ENCODE data around the gene PFKFB3.

DNA sequence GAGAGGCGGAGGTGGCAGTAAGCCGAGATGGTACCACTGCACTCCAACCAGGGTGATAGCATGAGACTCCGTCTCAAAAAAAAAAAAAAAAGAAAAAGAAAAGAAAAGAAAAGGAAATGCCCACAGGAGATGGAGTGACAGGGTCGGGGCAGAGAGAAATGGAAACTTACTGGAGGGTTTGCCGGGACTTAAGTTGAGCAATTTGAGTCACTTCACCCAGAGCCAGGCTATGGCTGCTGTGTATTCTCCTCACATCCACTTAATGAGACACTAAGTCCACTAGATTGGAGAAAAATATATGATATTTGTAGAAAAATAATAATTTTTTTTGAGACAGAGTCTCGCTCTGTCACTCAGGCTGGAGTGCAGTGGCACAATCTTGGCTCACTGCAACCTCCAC, 4.6 kb upstream of the PFKFB3 start:
- TF ChIP-seq POLR2AphosphoS5 (IDR thresholded peaks at IDR 0.05; ENCODE audit: low read depth) (no peak), SPI1 (IDR thresholded peaks at IDR 0.05; ENCODE audit: borderline replicate concordance, low read depth) (no peak), GABPA (IDR thresholded peaks at IDR 0.05; ENCODE audit: low read depth) (no peak)
- TF ChIP-seq, protein P1, sequence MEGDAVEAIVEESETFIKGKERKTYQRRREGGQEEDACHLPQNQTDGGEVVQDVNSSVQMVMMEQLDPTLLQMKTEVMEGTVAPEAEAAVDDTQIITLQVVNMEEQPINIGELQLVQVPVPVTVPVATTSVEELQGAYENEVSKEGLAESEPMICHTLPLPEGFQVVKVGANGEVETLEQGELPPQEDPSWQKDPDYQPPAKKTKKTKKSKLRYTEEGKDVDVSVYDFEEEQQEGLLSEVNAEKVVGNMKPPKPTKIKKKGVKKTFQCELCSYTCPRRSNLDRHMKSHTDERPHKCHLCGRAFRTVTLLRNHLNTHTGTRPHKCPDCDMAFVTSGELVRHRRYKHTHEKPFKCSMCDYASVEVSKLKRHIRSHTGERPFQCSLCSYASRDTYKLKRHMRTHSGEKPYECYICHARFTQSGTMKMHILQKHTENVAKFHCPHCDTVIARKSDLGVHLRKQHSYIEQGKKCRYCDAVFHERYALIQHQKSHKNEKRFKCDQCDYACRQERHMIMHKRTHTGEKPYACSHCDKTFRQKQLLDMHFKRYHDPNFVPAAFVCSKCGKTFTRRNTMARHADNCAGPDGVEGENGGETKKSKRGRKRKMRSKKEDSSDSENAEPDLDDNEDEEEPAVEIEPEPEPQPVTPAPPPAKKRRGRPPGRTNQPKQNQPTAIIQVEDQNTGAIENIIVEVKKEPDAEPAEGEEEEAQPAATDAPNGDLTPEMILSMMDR (IDR thresholded peaks at IDR 0.05; ENCODE audit: insufficient read depth, low read length), result no peak
- TF ChIP-seq, protein P2, sequence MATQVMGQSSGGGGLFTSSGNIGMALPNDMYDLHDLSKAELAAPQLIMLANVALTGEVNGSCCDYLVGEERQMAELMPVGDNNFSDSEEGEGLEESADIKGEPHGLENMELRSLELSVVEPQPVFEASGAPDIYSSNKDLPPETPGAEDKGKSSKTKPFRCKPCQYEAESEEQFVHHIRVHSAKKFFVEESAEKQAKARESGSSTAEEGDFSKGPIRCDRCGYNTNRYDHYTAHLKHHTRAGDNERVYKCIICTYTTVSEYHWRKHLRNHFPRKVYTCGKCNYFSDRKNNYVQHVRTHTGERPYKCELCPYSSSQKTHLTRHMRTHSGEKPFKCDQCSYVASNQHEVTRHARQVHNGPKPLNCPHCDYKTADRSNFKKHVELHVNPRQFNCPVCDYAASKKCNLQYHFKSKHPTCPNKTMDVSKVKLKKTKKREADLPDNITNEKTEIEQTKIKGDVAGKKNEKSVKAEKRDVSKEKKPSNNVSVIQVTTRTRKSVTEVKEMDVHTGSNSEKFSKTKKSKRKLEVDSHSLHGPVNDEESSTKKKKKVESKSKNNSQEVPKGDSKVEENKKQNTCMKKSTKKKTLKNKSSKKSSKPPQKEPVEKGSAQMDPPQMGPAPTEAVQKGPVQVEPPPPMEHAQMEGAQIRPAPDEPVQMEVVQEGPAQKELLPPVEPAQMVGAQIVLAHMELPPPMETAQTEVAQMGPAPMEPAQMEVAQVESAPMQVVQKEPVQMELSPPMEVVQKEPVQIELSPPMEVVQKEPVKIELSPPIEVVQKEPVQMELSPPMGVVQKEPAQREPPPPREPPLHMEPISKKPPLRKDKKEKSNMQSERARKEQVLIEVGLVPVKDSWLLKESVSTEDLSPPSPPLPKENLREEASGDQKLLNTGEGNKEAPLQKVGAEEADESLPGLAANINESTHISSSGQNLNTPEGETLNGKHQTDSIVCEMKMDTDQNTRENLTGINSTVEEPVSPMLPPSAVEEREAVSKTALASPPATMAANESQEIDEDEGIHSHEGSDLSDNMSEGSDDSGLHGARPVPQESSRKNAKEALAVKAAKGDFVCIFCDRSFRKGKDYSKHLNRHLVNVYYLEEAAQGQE (IDR thresholded peaks at IDR 0.05; ENCODE audit: insufficient replicate concordance, low read depth), result no peak

Data from HL-60 (cell line).